H1 (cell line): Measurements from ENCODE around the gene CDH16. TPM values are rescaled to one million over a fixed set of nuclear protein-coding genes. Genes with fewer than 3 reads are reported as not detected.
A peak's percentile ranks its signal among the peaks of the same experiment; 100 is the strongest.

ENCODE experiments used
- ASH2L ChIP-seq: fragments of 200-600, 300-600 bp; sonication (generic); IDR thresholded peaks from one replicate; pipeline ENCODE4 v1.7.1; 2017; ENCODE audit warnings: low read length
- CBX5 ChIP-seq: fragments of 300-800, 300-1000 bp; sonication (generic); IDR thresholded peaks from 2 replicates; pipeline ENCODE4 v1.7.1; 2016; ENCODE audit warnings: antibody characterized with exemption, low read length, low read depth
- CBX8 ChIP-seq: fragments of 300-800, 300-1000 bp; sonication (generic); IDR thresholded peaks from 2 replicates; pipeline ENCODE4 v1.7.1; 2016; ENCODE audit warnings: low read depth, low read length, borderline replicate concordance
- CEBPB ChIP-seq: IDR thresholded peaks from 2 replicates; pipeline ENCODE4 v1.6.1; 2012; ENCODE audit warnings: low read depth, low read length
- CHD1 ChIP-seq: IDR thresholded peaks from 2 replicates; pipeline ENCODE4 v1.6.1; 2012; ENCODE audit warnings: low read depth, low read length, improper control_type of control experiment
- CREB1 ChIP-seq: IDR thresholded peaks from 2 replicates; pipeline ENCODE4 v1.6.1; 2012; ENCODE audit warnings: inconsistent platforms
- CTBP2 ChIP-seq: IDR thresholded peaks from 2 replicates; pipeline ENCODE4 v1.7.0; 2011; ENCODE audit warnings: borderline replicate concordance, mild to moderate bottlenecking, moderate library complexity, mixed read lengths, low read length; ENCODE audit not compliant: insufficient read depth, insufficient read length
- EGR1 ChIP-seq: IDR thresholded peaks from 2 replicates; pipeline ENCODE4 v1.6.1; 2011; ENCODE audit warnings: low read depth, low read length, borderline replicate concordance
- EZH2 ChIP-seq: fragments of 200-600 bp; sonication (generic); IDR thresholded peaks from 2 replicates; pipeline ENCODE4 v1.7.1; 2012; ENCODE audit warnings: low read depth, mild to moderate bottlenecking, moderate library complexity, low read length, inconsistent platforms; ENCODE audit not compliant: severe bottlenecking
- KDM4A ChIP-seq: IDR thresholded peaks from one replicate; pipeline ENCODE4 v1.7.1; 2012; ENCODE audit warnings: low read depth, mild to moderate bottlenecking, moderate library complexity, low read length, inconsistent platforms; ENCODE audit not compliant: severe bottlenecking
- KDM5A ChIP-seq: fragments of 200-600 bp; IDR thresholded peaks from 2 replicates; pipeline ENCODE4 v1.7.1; 2012; ENCODE audit warnings: mild to moderate bottlenecking, low read length, inconsistent platforms, mixed read lengths
- PHF8 ChIP-seq: fragments of 200-600 bp; sonication (generic); conservative IDR thresholded peaks from 2 replicates; pipeline ENCODE4 v1.7.1; 2012; ENCODE audit warnings: low read depth, mild to moderate bottlenecking, inconsistent platforms, low read length, moderate library complexity
- POLR2A ChIP-seq, 2 experiments: IDR thresholded peaks; 1 replicate in 1 of 2; 2 replicates in 1 of 2; pipeline ENCODE4 v1.6.1; 2011; ENCODE audit warnings: low read depth in 2 of 2, low read length in 2 of 2, mild to moderate bottlenecking in 2 of 2; ENCODE audit errors: control extremely low read depth in 1 of 2
- POU5F1 ChIP-seq: IDR thresholded peaks from 2 replicates; pipeline ENCODE4 v1.6.1; 2011; ENCODE audit warnings: low read depth, mild to moderate bottlenecking, low read length, moderate library complexity
- RNF2 ChIP-seq: fragments of 200-900, 300-1000 bp; sonication (generic); IDR thresholded peaks from 2 replicates; pipeline ENCODE4 v1.7.1; 2016; ENCODE audit warnings: borderline replicate concordance, low read depth, mild to moderate bottlenecking, antibody characterized with exemption, low read length; ENCODE audit not compliant: poor library complexity, severe bottlenecking; ENCODE audit errors: missing control alignments
- RXRA ChIP-seq: IDR thresholded peaks from 2 replicates; pipeline ENCODE4 v1.6.1; 2011; ENCODE audit warnings: low read depth, mild to moderate bottlenecking, low read length, moderate library complexity; ENCODE audit not compliant: insufficient read depth
- SAP30 ChIP-seq: fragments of 300-600 bp; sonication (generic); IDR thresholded peaks from 2 replicates; pipeline ENCODE4 v1.7.1; 2012; ENCODE audit warnings: low read length, moderate library complexity, mild to moderate bottlenecking, inconsistent platforms; ENCODE audit not compliant: insufficient read depth, insufficient replicate concordance
- SIN3A ChIP-seq, 2 experiments: IDR thresholded peaks in 1 of 2; conservative IDR thresholded peaks in 1 of 2; 2 replicates each; pipeline ENCODE4 v1.6.1; 2011 to 2012; ENCODE audit warnings: low read length in 2 of 2, improper control_type of control experiment in 1 of 2, low read depth in 1 of 2, mild to moderate bottlenecking in 1 of 2
- SIRT6 ChIP-seq: IDR thresholded peaks from one replicate; pipeline ENCODE4 v1.7.1; 2012; ENCODE audit warnings: low read length, inconsistent platforms
- SP1 ChIP-seq: IDR thresholded peaks from 2 replicates; pipeline ENCODE4 v1.6.1; 2011; ENCODE audit warnings: low read depth, low read length
- SP2 ChIP-seq: IDR thresholded peaks from 2 replicates; pipeline ENCODE4 v1.6.1; 2012; ENCODE audit warnings: mild to moderate bottlenecking, low read length, inconsistent platforms
- SP4 ChIP-seq: IDR thresholded peaks from 2 replicates; pipeline ENCODE4 v1.6.1; 2012; ENCODE audit warnings: low read length, inconsistent platforms
- TCF12 ChIP-seq: IDR thresholded peaks from 2 replicates; pipeline ENCODE4 v1.6.1; 2011; ENCODE audit warnings: low read depth, mild to moderate bottlenecking, low read length
- polyA plus RNA-seq, 7 experiments: library from polyadenylated mRNA; depleted of rRNA in 3 of 7; stranded (reverse) in 5 of 7; unstranded in 2 of 7; fragments of >200 nt in 5 of 7; fragments of 200-250 nt in 2 of 7; gene quantifications; 1 replicate in 5 of 7; 2 replicates in 1 of 7; 4 replicates in 1 of 7; pipeline versions ENCODE4 v1.2.1 to v1.2.3, GENCODE V29; 2011 to 2013; ENCODE audit warnings: missing spikeins in 2 of 7, mixed read lengths in 2 of 7
- total RNA-seq: library from RNA; stranded (reverse); fragmentation: NEBNext Ultra II Directional; extraction: Animal tissue kit (Norgen Biotek cat#: 25700); gene quantifications from 2 replicates; pipeline ENCODE4 v1.2.1, GENCODE V29; 2021
- TF ChIP-seq, protein P1 (sequence below): IDR thresholded peaks from 2 replicates; pipeline ENCODE4 v1.6.1; 2012; ENCODE audit warnings: inconsistent platforms

Gene CDH16
- total and polyA plus RNA-seq, 2 of the 8 experiments (the other 6 are each of a cell fraction or from before 2014, with no cell fraction given), result not detected

- peak; percentile 98 for TF ChIP-seq KDM4A
- TF ChIP-seq SP1, result peak; percentile 98
- no peak for TF ChIP-seq TCF12
- TF ChIP-seq CREB1, result 0 out of 2 replicates have a peak, but pooled peaks have one; percentile 16
- TF ChIP-seq CEBPB, result peak; percentile 37; the same call in 1 of the 2 replicates
- TF ChIP-seq EGR1, result peak; percentile 57; the same call in 1 of the 2 replicates
- peak; percentile 24 for TF ChIP-seq SAP30
- no peak; the same call in 1 of the 2 replicates for TF ChIP-seq SP4
- no peak for TF ChIP-seq CHD1
- TF ChIP-seq KDM5A, result no peak
- TF ChIP-seq SIRT6, result no peak
- TF ChIP-seq PHF8, result peak; percentile 78
- TF ChIP-seq CBX5, result no peak
- TF ChIP-seq, protein P1, sequence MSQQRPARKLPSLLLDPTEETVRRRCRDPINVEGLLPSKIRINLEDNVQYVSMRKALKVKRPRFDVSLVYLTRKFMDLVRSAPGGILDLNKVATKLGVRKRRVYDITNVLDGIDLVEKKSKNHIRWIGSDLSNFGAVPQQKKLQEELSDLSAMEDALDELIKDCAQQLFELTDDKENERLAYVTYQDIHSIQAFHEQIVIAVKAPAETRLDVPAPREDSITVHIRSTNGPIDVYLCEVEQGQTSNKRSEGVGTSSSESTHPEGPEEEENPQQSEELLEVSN, result peak; percentile 95
- peak; percentile 38 for TF ChIP-seq ASH2L
- no peak for TF ChIP-seq POU5F1
- no peak for TF ChIP-seq EZH2
- no peak for TF ChIP-seq CTBP2
- no peak for TF ChIP-seq RNF2
- TF ChIP-seq CBX8, result no peak
- TF ChIP-seq SP2, result peak; percentile 85
- TF ChIP-seq RXRA, result no peak
- TF ChIP-seq POLR2A (IDR thresholded peaks at IDR 0.05; ENCODE audit: control extremely low read depth in 1 of 2, low read depth in 2 of 2, low read length in 2 of 2), result peak; percentile 51 to 67
- peak; percentile 83 to 87; a peak in 3 of 4 replicates for TF ChIP-seq SIN3A (conservative IDR thresholded peaks at IDR 0.05 in 1 of 2, IDR thresholded peaks at IDR 0.05 in 1 of 2; ENCODE audit: low read depth in 1 of 2, low read length in 2 of 2)
These were observed 38.2 kb downstream of the CDH16 start, which contains the start of gene PDP2 (continued) for GRCh38 chr16:66880288-66881013.
